ENCODE data around the gene SYNJ2. TPM values are rescaled to one million over a fixed set of nuclear protein-coding genes. Genes with fewer than 3 reads are reported as not detected.

SYNJ2 gene
- total RNA-seq, 1 experiment from 2014 or later: 24.5 TPM

DNA sequence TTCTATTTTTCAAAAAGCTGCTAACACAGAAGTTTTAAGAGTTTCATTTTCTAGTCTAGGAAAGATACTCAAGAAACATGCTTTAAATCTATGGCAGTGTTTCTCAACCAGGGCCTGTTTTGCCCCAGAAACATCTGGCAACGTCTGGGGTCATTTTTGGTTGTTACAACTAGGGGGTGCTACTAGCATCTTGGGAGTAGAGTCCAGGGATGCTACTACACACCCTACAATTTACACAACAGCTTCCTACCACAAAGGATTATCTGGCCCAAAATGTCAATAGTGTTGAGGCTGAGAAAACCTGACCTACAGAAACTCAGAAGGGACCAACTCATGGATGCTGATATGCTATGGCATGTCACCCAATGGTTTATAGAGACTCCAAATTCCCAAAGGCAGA is 162.0 kb downstream of the SYNJ2 start:
- no CpG with 5 or more reads among the region's 1 CpG for WGBS (ENCODE audit: extremely low coverage, insufficient read length, low lambda C conversion rate)
- Histone ChIP-seq H3K56ac (ENCODE audit: insufficient read length, low read depth, low read length) (no peak overlapping the region), H3K9ac (ENCODE audit: extremely low read depth, insufficient read length, low read length) (no peak overlapping the region), H4K20me1 (ENCODE audit: control insufficient read depth, insufficient read depth, insufficient read length) (no peaks in the 10 kb centered on the region), H2AK5ac (ENCODE audit: insufficient read length, low read length) (no peak overlapping the region), H3K23me2 (ENCODE audit: insufficient read length, low read depth, low read length, poor library complexity, severe bottlenecking) (no peaks in the 10 kb centered on the region), H3K4ac (ENCODE audit: low read depth, low read length) (no peak overlapping the region), H3K23ac (ENCODE audit: insufficient read length, low read depth, low read length) (no peak overlapping the region), H3K27ac (ENCODE audit: insufficient read length, low read depth, low read length) (no peak overlapping the region), H3K9me3 (ENCODE audit: control insufficient read depth, low read depth, low read length) (no peaks in the 10 kb centered on the region), H3K79me1 (ENCODE audit: insufficient read depth, low read depth, low read length, poor library complexity, severe bottlenecking) (no peaks in the 10 kb centered on the region), H3K4me1 (ENCODE audit: insufficient read depth, low read length) (no peaks in the 10 kb centered on the region), H3K14ac (ENCODE audit: insufficient read depth, low read length) (no peak overlapping the region), H3K79me2 (ENCODE audit: insufficient read depth, low read length) (no peaks in the 10 kb centered on the region), H3T11ph (ENCODE audit: low read length) (no peak overlapping the region), H4K91ac (ENCODE audit: insufficient read length, low read depth, low read length) (no peak overlapping the region), H2BK5ac (ENCODE audit: insufficient read length, low read length) (no peak overlapping the region), H3K4me2 (ENCODE audit: insufficient read depth, insufficient read length, low read length) (no peak overlapping the region), H2BK120ac (ENCODE audit: low read depth, low read length, poor library complexity, severe bottlenecking) (no peak overlapping the region), H2BK20ac (ENCODE audit: low read depth, low read length, poor library complexity, severe bottlenecking) (no peak overlapping the region), H4K8ac (replicated peaks; ENCODE audit: insufficient read length, low read depth, low read length) (no peak overlapping the region), H2AFZ (ENCODE audit: low read length) (no peak overlapping the region), H3K27me3 (ENCODE audit: insufficient read depth, low read length) (no peaks in the 10 kb centered on the region), H3K18ac (ENCODE audit: insufficient read length, low read depth, low read length) (no peak overlapping the region), H2BK12ac (ENCODE audit: insufficient read length, low read depth, low read length) (no peak overlapping the region), H2BK15ac (ENCODE audit: low read depth, low read length) (no peak overlapping the region), H4K5ac (ENCODE audit: insufficient read length, low read depth, low read length) (no peak overlapping the region)
- peak; percentile 36 for DNase-seq
- no peak overlapping the region for H3K27ac Mint-ChIP-seq
- H3K4me3 Mint-ChIP-seq: no peak overlapping the region
- H3K9me3 Mint-ChIP-seq: no peaks in the 10 kb centered on the region
- H3K36me3 Mint-ChIP-seq (ENCODE audit: insufficient read depth in 1 of 3, low read depth in 3 of 3): peaks cover 13 to 41% (median 34%) of the 10 kb centered on the region in 3 experiments; a peak in 6 of 7 replicates
- TF ChIP-seq, protein P1, sequence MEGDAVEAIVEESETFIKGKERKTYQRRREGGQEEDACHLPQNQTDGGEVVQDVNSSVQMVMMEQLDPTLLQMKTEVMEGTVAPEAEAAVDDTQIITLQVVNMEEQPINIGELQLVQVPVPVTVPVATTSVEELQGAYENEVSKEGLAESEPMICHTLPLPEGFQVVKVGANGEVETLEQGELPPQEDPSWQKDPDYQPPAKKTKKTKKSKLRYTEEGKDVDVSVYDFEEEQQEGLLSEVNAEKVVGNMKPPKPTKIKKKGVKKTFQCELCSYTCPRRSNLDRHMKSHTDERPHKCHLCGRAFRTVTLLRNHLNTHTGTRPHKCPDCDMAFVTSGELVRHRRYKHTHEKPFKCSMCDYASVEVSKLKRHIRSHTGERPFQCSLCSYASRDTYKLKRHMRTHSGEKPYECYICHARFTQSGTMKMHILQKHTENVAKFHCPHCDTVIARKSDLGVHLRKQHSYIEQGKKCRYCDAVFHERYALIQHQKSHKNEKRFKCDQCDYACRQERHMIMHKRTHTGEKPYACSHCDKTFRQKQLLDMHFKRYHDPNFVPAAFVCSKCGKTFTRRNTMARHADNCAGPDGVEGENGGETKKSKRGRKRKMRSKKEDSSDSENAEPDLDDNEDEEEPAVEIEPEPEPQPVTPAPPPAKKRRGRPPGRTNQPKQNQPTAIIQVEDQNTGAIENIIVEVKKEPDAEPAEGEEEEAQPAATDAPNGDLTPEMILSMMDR (conservative IDR thresholded peaks at IDR 0.05): peak; percentile 77
- H3K4me1 Mint-ChIP-seq: peaks cover 0 to 5% of the 10 kb centered on the region in 2 experiments; a peak in 1 of 4 replicates
- H3K27me3 Mint-ChIP-seq (ENCODE audit: low read depth): no peaks in the 10 kb centered on the region

Other genes with a start within 250 kb of the SYNJ2 start
- gene SNX9, start 158.6 kb upstream of the SYNJ2 start, total RNA-seq (2021): 31.3 and 32.9 TPM in 2 replicates
- gene SERAC1, start 186.4 kb downstream of the SYNJ2 start, total RNA-seq (2021): 6.4 and 7.6 TPM in 2 replicates
- gene GTF2H5, start 186.5 kb downstream of the SYNJ2 start, total RNA-seq (2021): 20.0 and 23.2 TPM in 2 replicates